Endodermal cell (in vitro differentiated cells): ENCODE measurements around the gene CD276. TPM values are rescaled to one million over a fixed set of nuclear protein-coding genes. Genes with fewer than 3 reads are reported as not detected.
A peak's percentile ranks its signal among the peaks of the same experiment; 100 is the strongest.
"Not testable (repeated sequence)": the region's sequence is repeated elsewhere in the genome, so short reads cannot be mapped to it uniquely, and the experiment has no call there.

Experiments
- DNase-seq: peaks from one replicate; pipeline ENCODE4 v3.0.0-alpha.2; 2017
- H3K27ac ChIP-seq: 2 replicates; pipeline ENCODE4 v1.5.1; 2013; ENCODE audit warnings: mild to moderate bottlenecking, low read depth, low read length, moderate library complexity
- H3K27me3 ChIP-seq: 2 replicates; pipeline ENCODE4 v1.6.1; 2013; ENCODE audit warnings: mild to moderate bottlenecking, low read length, moderate library complexity; ENCODE audit not compliant: insufficient read depth, control insufficient read depth, poor library complexity, severe bottlenecking
- H3K36me3 ChIP-seq: 2 replicates; pipeline ENCODE4 v1.7.0; 2013; ENCODE audit warnings: mild to moderate bottlenecking, low read length, moderate library complexity; ENCODE audit not compliant: control insufficient read depth, insufficient read depth
- H3K4me1 ChIP-seq: one replicate; pipeline ENCODE4 v1.7.0; 2013; ENCODE audit warnings: low read length; ENCODE audit not compliant: control insufficient read depth, insufficient read depth
- H3K4me3 ChIP-seq: 2 replicates; pipeline ENCODE4 v1.5.1; 2013; ENCODE audit warnings: mild to moderate bottlenecking, low read length, moderate library complexity
- H3K9ac ChIP-seq: 2 replicates; pipeline ENCODE4 v1.6.1; 2013; ENCODE audit warnings: mild to moderate bottlenecking, low read length, moderate library complexity; ENCODE audit not compliant: poor library complexity, severe bottlenecking; ENCODE audit errors: extremely low read depth
- H3K9me3 ChIP-seq: 2 replicates; pipeline ENCODE4 v1.6.1; 2013; ENCODE audit warnings: mild to moderate bottlenecking, low read length, moderate library complexity; ENCODE audit not compliant: control insufficient read depth
- H3K27ac Mint-ChIP-seq: 2 replicates; pipeline ENCODE4 v1.8.0; 2020; ENCODE audit warnings: mixed read lengths
- H3K27me3 Mint-ChIP-seq: 2 replicates; pipeline ENCODE4 v1.8.0; 2021; ENCODE audit warnings: mild to moderate bottlenecking, mixed read lengths; ENCODE audit not compliant: insufficient read depth
- H3K36me3 Mint-ChIP-seq: 2 replicates; pipeline ENCODE4 v1.8.0; 2020; ENCODE audit warnings: low read depth, mixed read lengths
- H3K4me1 Mint-ChIP-seq: 2 replicates; pipeline ENCODE4 v1.8.0; 2020; ENCODE audit warnings: mixed read lengths
- H3K4me3 Mint-ChIP-seq: 2 replicates; pipeline ENCODE4 v1.8.0; 2020; ENCODE audit warnings: mild to moderate bottlenecking, moderate library complexity, mixed read lengths
- H3K9me3 Mint-ChIP-seq: 2 replicates; pipeline ENCODE4 v1.8.0; 2020; ENCODE audit warnings: mild to moderate bottlenecking, mixed read lengths
- WGBS, 2 experiments: methylation state at CpG; one replicate each; pipeline versions ENCODE4 v1.1.5 to v1.1.7; 2013; ENCODE audit warnings: missing lambda C conversion rate in 2 of 2, mixed read lengths in 1 of 2; ENCODE audit not compliant: insufficient coverage in 1 of 2, insufficient read length in 1 of 2; 5-methylcytosine and 5-hydroxymethylcytosine counted together
- total RNA-seq, 2 donors: library from RNA; stranded (reverse); fragmentation: NEBNext Ultra II Directional in 1 of 2; extraction: Animal tissue kit (Norgen Biotek cat#: 25700) in 1 of 2; gene quantifications; 2 replicates in 1 of 2; 3 replicates in 1 of 2; pipeline ENCODE4 v1.2.1, GENCODE V29; 2021
- TF ChIP-seq, protein P1 (sequence below): fragments of 200-600 bp; sonication (generic); conservative IDR thresholded peaks from 2 replicates; pipeline ENCODE4 v1.5.0; 2021; ENCODE audit warnings: antibody characterized with exemption, mild to moderate bottlenecking

The CD276 gene
- total RNA-seq, 2 donors from 2014 or later = 122 to 133 TPM

GRCh38 chr15:73702311-73703239, 18.4 kb downstream of the CD276 start:
- H3K27me3 Mint-ChIP-seq, DNase-seq, H3K4me3 Mint-ChIP-seq, H3K9ac ChIP-seq, H3K27me3 ChIP-seq, H3K9me3 Mint-ChIP-seq, H3K4me1 Mint-ChIP-seq, H3K27ac ChIP-seq, H3K4me1 ChIP-seq, H3K9me3 ChIP-seq, H3K4me3 ChIP-seq, H3K27ac Mint-ChIP-seq: not testable (repeated sequence)
- peaks cover 43% of the 10 kb centered on the region for H3K36me3 Mint-ChIP-seq
- 93 to 95% methylated on average over 10 to 33 of the region's 33 CpGs for WGBS, 2 experiments
- peaks cover 43% of the 10 kb centered on the region for H3K36me3 ChIP-seq
- TF ChIP-seq, protein P1, sequence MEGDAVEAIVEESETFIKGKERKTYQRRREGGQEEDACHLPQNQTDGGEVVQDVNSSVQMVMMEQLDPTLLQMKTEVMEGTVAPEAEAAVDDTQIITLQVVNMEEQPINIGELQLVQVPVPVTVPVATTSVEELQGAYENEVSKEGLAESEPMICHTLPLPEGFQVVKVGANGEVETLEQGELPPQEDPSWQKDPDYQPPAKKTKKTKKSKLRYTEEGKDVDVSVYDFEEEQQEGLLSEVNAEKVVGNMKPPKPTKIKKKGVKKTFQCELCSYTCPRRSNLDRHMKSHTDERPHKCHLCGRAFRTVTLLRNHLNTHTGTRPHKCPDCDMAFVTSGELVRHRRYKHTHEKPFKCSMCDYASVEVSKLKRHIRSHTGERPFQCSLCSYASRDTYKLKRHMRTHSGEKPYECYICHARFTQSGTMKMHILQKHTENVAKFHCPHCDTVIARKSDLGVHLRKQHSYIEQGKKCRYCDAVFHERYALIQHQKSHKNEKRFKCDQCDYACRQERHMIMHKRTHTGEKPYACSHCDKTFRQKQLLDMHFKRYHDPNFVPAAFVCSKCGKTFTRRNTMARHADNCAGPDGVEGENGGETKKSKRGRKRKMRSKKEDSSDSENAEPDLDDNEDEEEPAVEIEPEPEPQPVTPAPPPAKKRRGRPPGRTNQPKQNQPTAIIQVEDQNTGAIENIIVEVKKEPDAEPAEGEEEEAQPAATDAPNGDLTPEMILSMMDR = peak; percentile 51

DNA sequence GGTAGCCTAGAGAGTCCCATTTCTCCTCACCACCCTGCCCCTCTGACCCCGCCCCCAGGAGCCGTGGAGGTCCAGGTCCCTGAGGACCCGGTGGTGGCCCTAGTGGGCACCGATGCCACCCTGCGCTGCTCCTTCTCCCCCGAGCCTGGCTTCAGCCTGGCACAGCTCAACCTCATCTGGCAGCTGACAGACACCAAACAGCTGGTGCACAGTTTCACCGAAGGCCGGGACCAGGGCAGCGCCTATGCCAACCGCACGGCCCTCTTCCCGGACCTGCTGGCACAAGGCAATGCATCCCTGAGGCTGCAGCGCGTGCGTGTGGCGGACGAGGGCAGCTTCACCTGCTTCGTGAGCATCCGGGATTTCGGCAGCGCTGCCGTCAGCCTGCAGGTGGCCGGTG, 19.4 kb downstream of the CD276 start:
- H3K27ac Mint-ChIP-seq = not testable (repeated sequence)
- TF ChIP-seq, protein P1 = peak; percentile 44

GRCh38 chr15:73704142-73704868, 20.1 kb downstream of the CD276 start:
- not testable (repeated sequence) for H3K9me3 ChIP-seq, H3K4me3 Mint-ChIP-seq, H3K27me3 Mint-ChIP-seq, H3K4me1 ChIP-seq, H3K27ac Mint-ChIP-seq, H3K9me3 Mint-ChIP-seq, H3K4me3 ChIP-seq, H3K9ac ChIP-seq, H3K4me1 Mint-ChIP-seq, DNase-seq, H3K27me3 ChIP-seq, H3K27ac ChIP-seq
- peaks cover 48% of the 10 kb centered on the region for H3K36me3 Mint-ChIP-seq
- H3K36me3 ChIP-seq = peaks cover 51% of the 10 kb centered on the region
- WGBS, 2 experiments = 90 to 93% methylated on average over 10 to 23 of the region's 23 CpGs

More for the DNA sequence above, 19.4 kb downstream of the CD276 start:
- 96% methylated on average over 14 to 23 of the region's 23 CpGs for WGBS, 2 experiments
- peaks cover 47% of the 10 kb centered on the region for H3K36me3 ChIP-seq
- not testable (repeated sequence) for H3K9me3 ChIP-seq, H3K4me1 ChIP-seq, H3K27me3 ChIP-seq, H3K9me3 Mint-ChIP-seq, H3K4me1 Mint-ChIP-seq, H3K27me3 Mint-ChIP-seq, H3K27ac ChIP-seq, H3K4me3 ChIP-seq, DNase-seq, H3K4me3 Mint-ChIP-seq, H3K9ac ChIP-seq
- peaks cover 44% of the 10 kb centered on the region for H3K36me3 Mint-ChIP-seq
